ENCODE data around the gene PLXNA2.

GRCh38 chr1:208201229-208201628 is 43.0 kb downstream of the PLXNA2 start:
- TF ChIP-seq, protein P1, sequence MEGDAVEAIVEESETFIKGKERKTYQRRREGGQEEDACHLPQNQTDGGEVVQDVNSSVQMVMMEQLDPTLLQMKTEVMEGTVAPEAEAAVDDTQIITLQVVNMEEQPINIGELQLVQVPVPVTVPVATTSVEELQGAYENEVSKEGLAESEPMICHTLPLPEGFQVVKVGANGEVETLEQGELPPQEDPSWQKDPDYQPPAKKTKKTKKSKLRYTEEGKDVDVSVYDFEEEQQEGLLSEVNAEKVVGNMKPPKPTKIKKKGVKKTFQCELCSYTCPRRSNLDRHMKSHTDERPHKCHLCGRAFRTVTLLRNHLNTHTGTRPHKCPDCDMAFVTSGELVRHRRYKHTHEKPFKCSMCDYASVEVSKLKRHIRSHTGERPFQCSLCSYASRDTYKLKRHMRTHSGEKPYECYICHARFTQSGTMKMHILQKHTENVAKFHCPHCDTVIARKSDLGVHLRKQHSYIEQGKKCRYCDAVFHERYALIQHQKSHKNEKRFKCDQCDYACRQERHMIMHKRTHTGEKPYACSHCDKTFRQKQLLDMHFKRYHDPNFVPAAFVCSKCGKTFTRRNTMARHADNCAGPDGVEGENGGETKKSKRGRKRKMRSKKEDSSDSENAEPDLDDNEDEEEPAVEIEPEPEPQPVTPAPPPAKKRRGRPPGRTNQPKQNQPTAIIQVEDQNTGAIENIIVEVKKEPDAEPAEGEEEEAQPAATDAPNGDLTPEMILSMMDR (IDR thresholded peaks at IDR 0.05) = no peak
- TF ChIP-seq POLR2A (IDR thresholded peaks at IDR 0.05) = no peak
